Lung (tissue), 13 donors: Measurements from ENCODE around the gene DDAH2. TPM values are rescaled to one million over a fixed set of nuclear protein-coding genes. Genes with fewer than 3 reads are reported as not detected.

Experiments
- ATAC-seq: fragments of 200-7000 bp; cut with Tn5 transposase; one replicate; pipeline ENCODE4 v1.9.1; 2020; ENCODE audit warnings: moderate number of reproducible peaks; ENCODE audit not compliant: insufficient read depth, low FRiP score
- DNase-seq, 3 donors: peaks; one replicate each; pipeline ENCODE4 v3.0.0-alpha.2; 2013 to 2017
- H3K27ac ChIP-seq, 2 donors: one replicate each; pipeline ENCODE4 v1.5.1; 2013; ENCODE audit warnings: mild to moderate bottlenecking in 2 of 2, moderate library complexity in 2 of 2, control low read depth in 1 of 2, inconsistent platforms in 1 of 2, low read depth in 1 of 2, low read length in 1 of 2
- H3K27me3 ChIP-seq, 3 donors: one replicate each; pipeline ENCODE4 v1.5.1; 2013; ENCODE audit warnings: low read length in 2 of 3; ENCODE audit not compliant: control insufficient read depth in 3 of 3, insufficient read depth in 3 of 3
- H3K36me3 ChIP-seq, 4 donors: one replicate each; pipeline ENCODE4 v1.5.1; 2013; ENCODE audit warnings: low read length in 4 of 4, mild to moderate bottlenecking in 1 of 4, moderate library complexity in 1 of 4; ENCODE audit not compliant: control insufficient read depth in 4 of 4, insufficient read depth in 4 of 4
- H3K4me1 ChIP-seq, 5 donors: one replicate each; pipeline ENCODE4 v1.5.1; 2013; ENCODE audit warnings: low read length in 5 of 5, mild to moderate bottlenecking in 2 of 5, moderate library complexity in 1 of 5; ENCODE audit not compliant: control insufficient read depth in 5 of 5, insufficient read depth in 5 of 5
- H3K4me3 ChIP-seq: one replicate; pipeline ENCODE4 v1.5.1; 2013; ENCODE audit warnings: mild to moderate bottlenecking, control low read depth, moderate library complexity
- H3K9ac ChIP-seq, 2 donors: one replicate each; pipeline ENCODE4 v1.5.1; 2013; ENCODE audit warnings: low read length in 2 of 2, control low read depth in 1 of 2; ENCODE audit not compliant: insufficient read depth in 1 of 2
- H3K9me3 ChIP-seq, 4 donors: one replicate each; pipeline ENCODE4 v1.5.1; 2013; ENCODE audit warnings: low read length in 3 of 4, mild to moderate bottlenecking in 1 of 4, moderate library complexity in 1 of 4; ENCODE audit not compliant: control insufficient read depth in 4 of 4, insufficient read depth in 3 of 4
- CTCF ChIP-seq: IDR thresholded peaks from 2 replicates; pipeline ENCODE4 v1.5.1; 2012; ENCODE audit warnings: mild to moderate bottlenecking; ENCODE audit errors: control extremely low read depth, extremely low read depth
- WGBS, 2 donors: extraction: QIAGEN DNeasy Blood & Tissue Kit; methylation state at CpG; one replicate each; pipeline ENCODE4 v1.1.7; 2013; 5-methylcytosine and 5-hydroxymethylcytosine counted together
- polyA plus RNA-seq, 2 donors: library from polyadenylated mRNA; stranded (reverse); fragments of 200-250 nt; gene quantifications; one replicate each; pipeline ENCODE4 v1.2.1, GENCODE V29; 2013
- small RNA-seq: library from RNA; depleted of rRNA; stranded (forward); fragments of <200 nt; gene quantifications from one replicate; pipeline ENCODE3, GENCODE V24; 2014; ENCODE audit warnings: low replicate concordance
- total RNA-seq, 2 donors: library from RNA; depleted of rRNA in 1 of 2; stranded (reverse); fragments of >200 nt in 1 of 2; gene quantifications; one replicate each; pipeline ENCODE4 v1.2.1, GENCODE V29; 2014 to 2021
- donor health status: control.
- donor health status: control.
- donor health status: Bipolar disorder and iron deficiency.
- donor health status: healthy.
- donor health status: DM: yes; HTN: yes; CAD: no.

DDAH2 gene
- total and polyA plus RNA-seq, 4 donors: 60.3 to 130 (median 91.3) TPM

GRCh38 chr6:31681135-31681671 is 47.9 kb downstream of the DDAH2 start:
- 0 to 1% methylated on average over 40 of the region's 40 CpGs for WGBS, 2 donors
- ATAC-seq (peak; percentile 38), DNase-seq (peak; percentile 52 to 63 (median 58))

GRCh38 chr6:31680226-31681134 is 48.6 kb downstream of the DDAH2 start, which contains the start of gene LY6G5C:
TSS of gene LY6G5C (minus strand) at chr6:31681067. CDS start at chr6:31680373, 694 bp downstream.
- Histone ChIP-seq H3K27ac (peak within 1 kb of the TSS in 1 of 2 donors; percentile 86), H3K9me3 (no peaks in the 10 kb centered on the region), H3K36me3 (no peaks in the 10 kb centered on the region), H3K4me1 (peaks cover 0 to 23% (median 4%) of the 10 kb centered on the region in 5 donors), H3K27me3 (no peaks in the 10 kb centered on the region), H3K4me3 (peak within 1 kb of the TSS; percentile 26), H3K9ac (peak within 1 kb of the TSS; percentile 51 to 71)
- ATAC-seq: peak; percentile 90
- peak; percentile 87 for TF ChIP-seq CTCF
- 11 to 15% methylated on average over 17 of the region's 17 CpGs for WGBS, 2 donors
- DNase-seq: peak; percentile 92 to 95 (median 93)

More at GRCh38 chr6:31681135-31681671, 47.9 kb downstream of the DDAH2 start:
- peaks cover 0 to under 1% (median under 1%) of the 10 kb centered on the region in 4 donors for H3K36me3 ChIP-seq
- peaks cover 0 to 23% (median 4%) of the 10 kb centered on the region in 5 donors for H3K4me1 ChIP-seq
- H3K27ac ChIP-seq: peak overlapping the region in 1 of 2 donors; percentile 86
- peak overlapping the region; percentile 26 for H3K4me3 ChIP-seq
- peak overlapping the region in 1 of 2 donors; percentile 71 for H3K9ac ChIP-seq
- no peaks in the 10 kb centered on the region for H3K9me3 ChIP-seq
- no peaks in the 10 kb centered on the region for H3K27me3 ChIP-seq
- no peak for TF ChIP-seq CTCF

GRCh38 chr6:31677955-31678354 is 51.1 kb downstream of the DDAH2 start:
- H3K9me3 ChIP-seq: no peaks in the 10 kb centered on the region
- no peak overlapping the region for H3K9ac ChIP-seq
- H3K36me3 ChIP-seq: peaks cover 0 to 7% (median 0%) of the 10 kb centered on the region in 4 donors
- no peaks in the 10 kb centered on the region for H3K27me3 ChIP-seq
- no peak overlapping the region for H3K27ac ChIP-seq
- no peak for DNase-seq
- H3K4me3 ChIP-seq: no peak overlapping the region
- H3K4me1 ChIP-seq: peaks cover 0 to 15% (median 4%) of the 10 kb centered on the region in 5 donors
- WGBS, 2 donors: 74% methylated on average over 8 of the region's 8 CpGs
- no peak for ATAC-seq
- TF ChIP-seq CTCF: no peak

Small RNA genes lying within 50 kb of the gene (small RNA-seq; reads per million reads assigned to genes)
- not detected for gene LY6G6D
- 0.10 reads per million for gene MIR4646
- not detected for gene MSH5-SAPCD1
- not detected for gene RF00019
- not detected for gene RNU6-850P
- gene SAPCD1: not detected

Other genes with a start within 250 kb of the DDAH2 start
Only the 30 nearest of the 42 such genes appear.
- gene LTA, start 157.0 kb downstream of the DDAH2 start, total RNA-seq: 1 to 10 TPM in 1 of 2 donors, under 1 TPM in 1; 0.54 to 1.2 TPM
- gene LTA, start 157.0 kb downstream of the DDAH2 start, polyA plus RNA-seq: under 1 TPM; 0.28 to 0.40 TPM
- 1 to 10 TPM in 1 of 2 donors, under 1 TPM in 1; 0.23 to 6.6 TPM for gene TNF, start 153.7 kb downstream of the DDAH2 start, total RNA-seq
- gene TNF, start 153.7 kb downstream of the DDAH2 start, polyA plus RNA-seq: 10 to 100 TPM in 1 of 2 donors, 1 to 10 TPM in 1; 1.6 to 15.7 TPM
- gene LTB, start 146.9 kb downstream of the DDAH2 start, total RNA-seq: 10 to 100 TPM in 1 of 2 donors, 1 to 10 TPM in 1; 9.9 to 14.6 TPM
- 10 to 100 TPM in 1 of 2 donors, 1 to 10 TPM in 1; 9.8 to 31.9 TPM for gene LTB, start 146.9 kb downstream of the DDAH2 start, polyA plus RNA-seq
- 10 to 100 TPM in 1 of 2 donors, 1 to 10 TPM in 1; 9.6 to 78.8 TPM for gene LST1, start 143.0 kb downstream of the DDAH2 start, total RNA-seq
- 100 to 1,000 TPM in 1 of 2 donors, 10 to 100 TPM in 1; 96.1 to 164 TPM for gene LST1, start 143.0 kb downstream of the DDAH2 start, polyA plus RNA-seq
- under 1 TPM in 1 of 2 donors, not detected in 1; 0.64 TPM for gene NCR3, start 136.3 kb downstream of the DDAH2 start, total RNA-seq
- under 1 TPM; 0.61 TPM for gene NCR3, start 136.3 kb downstream of the DDAH2 start, polyA plus RNA-seq
- 10 to 100 TPM; 38.7 to 86.0 TPM for gene AIF1, start 114.1 kb downstream of the DDAH2 start, total RNA-seq
- gene AIF1, start 114.1 kb downstream of the DDAH2 start, polyA plus RNA-seq: 100 to 1,000 TPM in 1 of 2 donors, 10 to 100 TPM in 1; 89.9 to 345 TPM
- 100 to 1,000 TPM in 1 of 2 donors, 10 to 100 TPM in 1; 73.7 to 157 TPM for gene PRRC2A, start 108.6 kb downstream of the DDAH2 start, total RNA-seq
- 100 to 1,000 TPM in 1 of 2 donors, 10 to 100 TPM in 1; 90.4 to 115 TPM for gene PRRC2A, start 108.6 kb downstream of the DDAH2 start, polyA plus RNA-seq
- 100 to 1,000 TPM; 164 to 259 TPM for gene BAG6, start 76.6 kb downstream of the DDAH2 start, total RNA-seq
- gene BAG6, start 76.6 kb downstream of the DDAH2 start, polyA plus RNA-seq: 100 to 1,000 TPM; 189 to 322 TPM
- gene APOM, start 73.4 kb downstream of the DDAH2 start, total RNA-seq: 1 to 10 TPM; 1.3 to 2.5 TPM
- 1 to 10 TPM; 2.2 to 8.8 TPM for gene APOM, start 73.4 kb downstream of the DDAH2 start, polyA plus RNA-seq
- 10 to 100 TPM; 18.9 to 26.8 TPM for gene C6orf47, start 68.5 kb downstream of the DDAH2 start, total RNA-seq
- 10 to 100 TPM; 23.5 to 24.5 TPM for gene C6orf47, start 68.5 kb downstream of the DDAH2 start, polyA plus RNA-seq
- 10 to 100 TPM; 13.3 to 16.6 TPM for gene GPANK1, start 64.3 kb downstream of the DDAH2 start, total RNA-seq
- 10 to 100 TPM; 12.7 to 15.7 TPM for gene GPANK1, start 64.3 kb downstream of the DDAH2 start, polyA plus RNA-seq
- 100 to 1,000 TPM; 114 to 123 TPM for gene CSNK2B, start 63.2 kb downstream of the DDAH2 start, total RNA-seq
- gene CSNK2B, start 63.2 kb downstream of the DDAH2 start, polyA plus RNA-seq: 100 to 1,000 TPM; 150 to 154 TPM
- 10 to 100 TPM in 1 of 2 donors, 1 to 10 TPM in 1; 5.7 to 13.7 TPM for gene LY6G5B, start 59.3 kb downstream of the DDAH2 start, total RNA-seq
- 1 to 10 TPM; 7.6 to 8.8 TPM for gene LY6G5B, start 59.3 kb downstream of the DDAH2 start, polyA plus RNA-seq
- gene LY6G5C, start 48.2 kb downstream of the DDAH2 start, total RNA-seq: 1 to 10 TPM; 3.0 to 5.0 TPM
- 1 to 10 TPM; 2.8 to 3.9 TPM for gene LY6G5C, start 48.2 kb downstream of the DDAH2 start, polyA plus RNA-seq
- 10 to 100 TPM; 49.5 to 57.7 TPM for gene ABHD16A, start 26.0 kb downstream of the DDAH2 start, total RNA-seq
- gene ABHD16A, start 26.0 kb downstream of the DDAH2 start, polyA plus RNA-seq: 10 to 100 TPM; 30.6 to 68.6 TPM
- gene LY6G6F, start 22.4 kb downstream of the DDAH2 start, total RNA-seq: under 1 TPM in 1 of 2 donors, not detected in 1; 0.21 TPM
- gene LY6G6F, start 22.4 kb downstream of the DDAH2 start, polyA plus RNA-seq: 1 to 10 TPM in 1 of 2 donors, not detected in 1; 2.2 TPM
- gene LY6G6D, start 14.0 kb downstream of the DDAH2 start, total RNA-seq: not detected
- not detected for gene LY6G6D, start 14.0 kb downstream of the DDAH2 start, polyA plus RNA-seq
- not detected for gene LY6G6C, start 7.6 kb downstream of the DDAH2 start, total RNA-seq
- under 1 TPM; 0.14 to 0.16 TPM for gene LY6G6C, start 7.6 kb downstream of the DDAH2 start, polyA plus RNA-seq
- 1 to 10 TPM in 1 of 2 donors, under 1 TPM in 1; 0.64 to 1.1 TPM for gene MPIG6B, start 5.9 kb downstream of the DDAH2 start, total RNA-seq
- 1 to 10 TPM in 1 of 2 donors, under 1 TPM in 1; 0.45 to 2.3 TPM for gene MPIG6B, start 5.9 kb downstream of the DDAH2 start, polyA plus RNA-seq
- 100 to 1,000 TPM; 231 to 368 TPM for gene CLIC1, start 7.2 kb upstream of the DDAH2 start, total RNA-seq
- 100 to 1,000 TPM; 387 to 763 TPM for gene CLIC1, start 7.2 kb upstream of the DDAH2 start, polyA plus RNA-seq
- gene MSH5, start 10.7 kb upstream of the DDAH2 start, total RNA-seq: 10 to 100 TPM; 11.6 to 17.8 TPM
- 10 to 100 TPM in 1 of 2 donors, 1 to 10 TPM in 1; 4.5 to 15.1 TPM for gene MSH5, start 10.7 kb upstream of the DDAH2 start, polyA plus RNA-seq
- 1 to 10 TPM; 1.7 to 4.4 TPM for gene SAPCD1, start 33.4 kb upstream of the DDAH2 start, total RNA-seq
- gene SAPCD1, start 33.4 kb upstream of the DDAH2 start, polyA plus RNA-seq: 1 to 10 TPM; 1.3 to 6.3 TPM
- 10 to 100 TPM in 1 of 2 donors, 1 to 10 TPM in 1; 4.6 to 14.2 TPM for gene VWA7, start 48.0 kb upstream of the DDAH2 start, total RNA-seq
- 1 to 10 TPM; 2.2 to 6.7 TPM for gene VWA7, start 48.0 kb upstream of the DDAH2 start, polyA plus RNA-seq
- gene VARS1, start 66.5 kb upstream of the DDAH2 start, total RNA-seq: 10 to 100 TPM; 32.2 to 95.4 TPM
- gene VARS1, start 66.5 kb upstream of the DDAH2 start, polyA plus RNA-seq: 10 to 100 TPM; 36.3 to 45.8 TPM
- 10 to 100 TPM; 22.0 to 39.4 TPM for gene LSM2, start 77.7 kb upstream of the DDAH2 start, total RNA-seq
- gene LSM2, start 77.7 kb upstream of the DDAH2 start, polyA plus RNA-seq: 10 to 100 TPM; 52.0 to 66.7 TPM
- gene HSPA1L, start 86.0 kb upstream of the DDAH2 start, total RNA-seq: 1 to 10 TPM; 1.9 to 2.3 TPM
- 1 to 10 TPM; 1.0 to 1.2 TPM for gene HSPA1L, start 86.0 kb upstream of the DDAH2 start, polyA plus RNA-seq
- 1,000 to 10,000 TPM in 1 of 2 donors, 100 to 1,000 TPM in 1; 118 to 1,149 TPM for gene HSPA1A, start 86.2 kb upstream of the DDAH2 start, total RNA-seq
- gene HSPA1A, start 86.2 kb upstream of the DDAH2 start, polyA plus RNA-seq: 100 to 1,000 TPM in 1 of 2 donors, 10 to 100 TPM in 1; 90.6 to 161 TPM
- gene HSPA1B, start 98.4 kb upstream of the DDAH2 start, total RNA-seq: 1,000 to 10,000 TPM in 1 of 2 donors, 10 to 100 TPM in 1; 99.7 to 1,377 TPM
- gene HSPA1B, start 98.4 kb upstream of the DDAH2 start, polyA plus RNA-seq: 10 to 100 TPM; 33.2 to 99.0 TPM
- 10 to 100 TPM; 53.2 to 71.3 TPM for gene NEU1, start 133.5 kb upstream of the DDAH2 start, total RNA-seq
- 10 to 100 TPM; 69.6 to 82.5 TPM for gene NEU1, start 133.5 kb upstream of the DDAH2 start, polyA plus RNA-seq
- 100 to 1,000 TPM in 1 of 2 donors, 10 to 100 TPM in 1; 66.4 to 121 TPM for gene SLC44A4, start 149.7 kb upstream of the DDAH2 start, total RNA-seq
- 10 to 100 TPM; 22.2 to 33.0 TPM for gene SLC44A4, start 149.7 kb upstream of the DDAH2 start, polyA plus RNA-seq